OCI-LY3 (cell line): Measurements from ENCODE around the gene UCN2.

ENCODE experiments used
- EZH2phosphoT487 ChIP-seq: fragments of 200-600 bp; shearing (Covaris generic); IDR thresholded peaks from 2 replicates; pipeline ENCODE4 v1.6.1; 2018; ENCODE audit warnings: antibody characterized with exemption, mixed run types, low read depth
- TF ChIP-seq, protein P1 (sequence below): fragments of 200-600, 300-600 bp; sonication (generic); IDR thresholded peaks from 2 replicates; pipeline ENCODE4 v1.5.1; 2014; ENCODE audit warnings: antibody characterized with exemption, low read length, low read depth

- TF ChIP-seq, protein P1, sequence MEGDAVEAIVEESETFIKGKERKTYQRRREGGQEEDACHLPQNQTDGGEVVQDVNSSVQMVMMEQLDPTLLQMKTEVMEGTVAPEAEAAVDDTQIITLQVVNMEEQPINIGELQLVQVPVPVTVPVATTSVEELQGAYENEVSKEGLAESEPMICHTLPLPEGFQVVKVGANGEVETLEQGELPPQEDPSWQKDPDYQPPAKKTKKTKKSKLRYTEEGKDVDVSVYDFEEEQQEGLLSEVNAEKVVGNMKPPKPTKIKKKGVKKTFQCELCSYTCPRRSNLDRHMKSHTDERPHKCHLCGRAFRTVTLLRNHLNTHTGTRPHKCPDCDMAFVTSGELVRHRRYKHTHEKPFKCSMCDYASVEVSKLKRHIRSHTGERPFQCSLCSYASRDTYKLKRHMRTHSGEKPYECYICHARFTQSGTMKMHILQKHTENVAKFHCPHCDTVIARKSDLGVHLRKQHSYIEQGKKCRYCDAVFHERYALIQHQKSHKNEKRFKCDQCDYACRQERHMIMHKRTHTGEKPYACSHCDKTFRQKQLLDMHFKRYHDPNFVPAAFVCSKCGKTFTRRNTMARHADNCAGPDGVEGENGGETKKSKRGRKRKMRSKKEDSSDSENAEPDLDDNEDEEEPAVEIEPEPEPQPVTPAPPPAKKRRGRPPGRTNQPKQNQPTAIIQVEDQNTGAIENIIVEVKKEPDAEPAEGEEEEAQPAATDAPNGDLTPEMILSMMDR, result no peak
- no peak for TF ChIP-seq EZH2phosphoT487
These were observed 6.3 kb upstream of the UCN2 start for GRCh38 chr3:48569808-48570450.
